Ascending aorta (tissue), 2 donors: ENCODE data around the gene MLYCD. TPM values are rescaled to one million over a fixed set of nuclear protein-coding genes. Genes with fewer than 3 reads are reported as not detected.

Source experiments
- DNase-seq, 2 donors: peaks; one replicate each; pipeline ENCODE4 v3.0.0-alpha.2; 2019; ENCODE audit warnings: low spot score in 2 of 2
- H3K27ac ChIP-seq, 2 donors: fragments of 200-600 bp; sonication (generic); one replicate each; pipeline ENCODE4 v1.5.1; 2016 to 2017; ENCODE audit warnings: mild to moderate bottlenecking in 1 of 2
- H3K27me3 ChIP-seq: fragments of 200-600 bp; sonication (generic); one replicate; pipeline ENCODE4 v1.5.1; 2017
- H3K36me3 ChIP-seq, 2 donors: fragments of 200-600 bp; sonication (generic); one replicate each; pipeline ENCODE4 v1.5.1; 2016
- H3K4me1 ChIP-seq, 2 donors: fragments of 200-600 bp; sonication (generic); one replicate each; pipeline ENCODE4 v1.5.1; 2016 to 2017; ENCODE audit warnings: mild to moderate bottlenecking in 1 of 2
- H3K4me3 ChIP-seq, 2 donors: fragments of 200-600 bp; sonication (generic); one replicate each; pipeline ENCODE4 v1.5.1; 2016 to 2017; ENCODE audit warnings: mild to moderate bottlenecking in 1 of 2
- H3K9me3 ChIP-seq, 2 donors: fragments of 200-600 bp; sonication (generic); one replicate each; pipeline ENCODE4 v1.5.1; 2016
- intact Hi-C: fragments of 100-400 bp; cut with DNase I; formaldehyde crosslinking; loops from one replicate; pipeline ENCODE4 v1.15.1; 2023
- total RNA-seq: library from RNA; depleted of rRNA; stranded (reverse); fragments of >200 nt; gene quantifications from one replicate; pipeline ENCODE4 v1.1.0, GENCODE V29; 2016
- TF ChIP-seq, protein P1 (sequence below), 3 experiments: fragments of 200-600 bp in 2 of 3; fragments of 450-650 bp in 1 of 3; sonication (generic) in 2 of 3; IDR thresholded peaks; one replicate each; pipeline ENCODE4 v1.5.1; 2016 to 2019; ENCODE audit warnings: antibody characterized with exemption in 3 of 3, mild to moderate bottlenecking in 1 of 3, moderate library complexity in 1 of 3

MLYCD gene
- total RNA-seq, 1 donor from 2014 or later, result 13.4 TPM

DNA sequence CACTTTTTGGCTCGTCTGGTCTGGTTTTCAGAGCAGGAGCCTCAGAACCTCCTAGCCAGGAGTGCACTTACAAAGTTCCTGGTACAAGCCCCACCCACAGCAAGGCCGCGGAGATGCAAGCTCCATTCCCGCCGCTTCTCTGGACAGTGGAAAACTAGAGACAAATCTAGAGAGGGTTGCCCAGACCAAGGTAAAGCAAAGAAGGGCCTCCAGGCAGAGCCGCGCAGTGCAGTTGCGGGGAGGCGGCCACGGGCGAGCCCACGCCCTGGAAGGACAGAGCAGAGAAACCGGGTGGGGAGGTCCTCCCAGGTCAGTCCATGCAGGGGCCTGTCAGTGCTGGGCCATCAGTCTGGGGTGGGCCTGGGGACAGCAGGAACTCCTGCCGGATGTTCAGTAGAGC, 43.2 kb downstream of the MLYCD start:
- intact Hi-C loops, result no loop called here
- H3K4me3 ChIP-seq, result no peak overlapping the region
- TF ChIP-seq, protein P1, sequence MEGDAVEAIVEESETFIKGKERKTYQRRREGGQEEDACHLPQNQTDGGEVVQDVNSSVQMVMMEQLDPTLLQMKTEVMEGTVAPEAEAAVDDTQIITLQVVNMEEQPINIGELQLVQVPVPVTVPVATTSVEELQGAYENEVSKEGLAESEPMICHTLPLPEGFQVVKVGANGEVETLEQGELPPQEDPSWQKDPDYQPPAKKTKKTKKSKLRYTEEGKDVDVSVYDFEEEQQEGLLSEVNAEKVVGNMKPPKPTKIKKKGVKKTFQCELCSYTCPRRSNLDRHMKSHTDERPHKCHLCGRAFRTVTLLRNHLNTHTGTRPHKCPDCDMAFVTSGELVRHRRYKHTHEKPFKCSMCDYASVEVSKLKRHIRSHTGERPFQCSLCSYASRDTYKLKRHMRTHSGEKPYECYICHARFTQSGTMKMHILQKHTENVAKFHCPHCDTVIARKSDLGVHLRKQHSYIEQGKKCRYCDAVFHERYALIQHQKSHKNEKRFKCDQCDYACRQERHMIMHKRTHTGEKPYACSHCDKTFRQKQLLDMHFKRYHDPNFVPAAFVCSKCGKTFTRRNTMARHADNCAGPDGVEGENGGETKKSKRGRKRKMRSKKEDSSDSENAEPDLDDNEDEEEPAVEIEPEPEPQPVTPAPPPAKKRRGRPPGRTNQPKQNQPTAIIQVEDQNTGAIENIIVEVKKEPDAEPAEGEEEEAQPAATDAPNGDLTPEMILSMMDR (IDR thresholded peaks at IDR 0.05), result no peak
- H3K27ac ChIP-seq, result no peak overlapping the region
- no peaks in the 10 kb centered on the region for H3K4me1 ChIP-seq
- H3K36me3 ChIP-seq, result no peaks in the 10 kb centered on the region
- H3K9me3 ChIP-seq, result no peaks in the 10 kb centered on the region
- H3K27me3 ChIP-seq, result no peaks in the 10 kb centered on the region
- DNase-seq, result no peak

DNA sequence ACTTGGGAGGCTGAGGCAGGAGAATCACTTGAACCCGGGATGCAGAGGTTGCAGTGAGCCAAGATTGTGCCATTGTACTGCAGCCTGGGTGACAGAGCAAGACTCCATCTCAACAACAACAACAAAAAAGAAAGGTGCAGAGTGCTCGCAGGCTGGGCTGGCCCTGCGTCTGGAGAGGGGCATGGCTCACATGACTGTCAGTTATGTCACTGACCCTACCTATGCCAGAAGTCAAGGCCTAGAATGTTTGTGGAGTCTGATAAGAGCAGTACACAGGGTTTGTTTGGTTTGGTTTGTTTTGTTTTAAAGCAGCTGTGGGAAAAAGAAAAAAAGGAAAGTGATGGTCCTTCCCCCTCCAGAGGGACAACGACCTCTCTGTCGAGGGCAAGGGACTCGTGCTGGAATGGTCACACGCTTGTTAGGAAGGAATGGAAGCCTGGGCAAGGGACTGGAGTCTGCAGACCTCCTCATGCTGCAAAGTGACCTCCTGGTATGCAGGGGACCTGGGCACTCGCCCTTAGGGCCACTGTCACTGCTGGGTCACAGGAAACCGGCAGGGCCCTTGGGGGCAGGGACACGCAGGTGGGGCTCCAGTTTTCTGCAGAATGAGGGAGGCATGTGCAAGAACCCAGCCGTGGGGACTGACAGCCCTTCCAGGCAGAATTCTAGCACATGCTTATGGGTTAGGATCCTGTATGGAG, 44.0 kb downstream of the MLYCD start:
- no peak for DNase-seq
- H3K36me3 ChIP-seq, result no peaks in the 10 kb centered on the region
- intact Hi-C loops, result no loop called here
- no peaks in the 10 kb centered on the region for H3K4me1 ChIP-seq
- H3K9me3 ChIP-seq, result no peaks in the 10 kb centered on the region
- TF ChIP-seq, protein P1 (IDR thresholded peaks at IDR 0.05), result no peak
- H3K4me3 ChIP-seq, result no peak overlapping the region
- no peak overlapping the region for H3K27ac ChIP-seq
- H3K27me3 ChIP-seq, result no peaks in the 10 kb centered on the region

DNA sequence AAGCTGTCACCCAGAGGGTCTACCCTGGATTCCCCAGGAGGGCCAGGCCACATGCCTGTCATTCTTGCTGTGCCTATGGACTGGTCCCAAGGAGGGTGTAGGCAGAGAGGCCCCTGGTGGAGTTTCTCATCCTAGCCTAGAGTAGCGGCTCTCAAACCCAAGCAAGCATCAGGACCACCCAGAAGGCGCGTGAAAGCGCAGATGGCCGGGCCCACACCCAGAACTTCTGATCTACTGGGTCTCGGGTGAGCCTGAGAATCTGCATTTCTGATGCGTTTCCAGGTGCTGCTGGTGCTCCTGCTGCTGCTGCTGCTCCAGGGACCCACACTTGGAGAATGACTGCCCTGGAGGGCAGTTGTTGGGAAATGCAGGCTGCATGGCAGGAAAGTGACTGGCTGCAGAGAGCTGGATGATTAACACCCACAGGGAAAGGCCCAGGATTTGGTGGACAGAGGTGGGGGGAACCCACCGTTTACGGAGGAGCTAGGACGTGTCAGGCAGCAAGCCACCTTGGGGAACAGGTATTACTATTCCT, 44.7 kb downstream of the MLYCD start:
- TF ChIP-seq, protein P1 (IDR thresholded peaks at IDR 0.05), result no peak
- Histone ChIP-seq H3K27me3 (no peaks in the 10 kb centered on the region), H3K4me3 (no peak overlapping the region), H3K9me3 (no peaks in the 10 kb centered on the region), H3K36me3 (no peaks in the 10 kb centered on the region), H3K27ac (no peak overlapping the region), H3K4me1 (no peaks in the 10 kb centered on the region)
- no peak for DNase-seq
- intact Hi-C loops, result no loop called here

DNA sequence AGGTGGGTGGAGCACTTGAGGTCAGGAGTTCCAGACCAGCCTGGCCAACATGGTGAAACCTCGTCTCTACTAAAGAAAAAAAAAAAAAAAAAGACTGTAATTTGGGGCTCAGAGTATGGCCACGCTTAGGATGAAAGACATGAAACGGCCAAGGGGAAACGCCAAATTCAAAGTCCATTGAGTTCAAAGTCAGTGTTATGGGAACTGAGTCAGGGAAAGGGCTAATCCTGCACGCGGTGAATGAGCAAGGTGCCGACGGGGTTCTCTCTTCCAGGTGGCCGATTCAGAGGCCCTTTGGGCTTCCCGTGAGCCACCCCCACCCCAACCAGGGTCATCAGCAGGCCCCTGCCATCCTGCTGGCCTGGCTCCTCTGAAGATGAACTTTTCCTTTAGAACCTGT, 46.7 kb downstream of the MLYCD start:
- Histone ChIP-seq H3K27me3 (no peaks in the 10 kb centered on the region), H3K9me3 (no peaks in the 10 kb centered on the region), H3K27ac (no peak overlapping the region), H3K4me1 (no peaks in the 10 kb centered on the region), H3K36me3 (no peaks in the 10 kb centered on the region), H3K4me3 (no peak overlapping the region)
- no peak for DNase-seq
- TF ChIP-seq, protein P1 (IDR thresholded peaks at IDR 0.05), result no peak
- intact Hi-C loops, result no loop called here

DNA sequence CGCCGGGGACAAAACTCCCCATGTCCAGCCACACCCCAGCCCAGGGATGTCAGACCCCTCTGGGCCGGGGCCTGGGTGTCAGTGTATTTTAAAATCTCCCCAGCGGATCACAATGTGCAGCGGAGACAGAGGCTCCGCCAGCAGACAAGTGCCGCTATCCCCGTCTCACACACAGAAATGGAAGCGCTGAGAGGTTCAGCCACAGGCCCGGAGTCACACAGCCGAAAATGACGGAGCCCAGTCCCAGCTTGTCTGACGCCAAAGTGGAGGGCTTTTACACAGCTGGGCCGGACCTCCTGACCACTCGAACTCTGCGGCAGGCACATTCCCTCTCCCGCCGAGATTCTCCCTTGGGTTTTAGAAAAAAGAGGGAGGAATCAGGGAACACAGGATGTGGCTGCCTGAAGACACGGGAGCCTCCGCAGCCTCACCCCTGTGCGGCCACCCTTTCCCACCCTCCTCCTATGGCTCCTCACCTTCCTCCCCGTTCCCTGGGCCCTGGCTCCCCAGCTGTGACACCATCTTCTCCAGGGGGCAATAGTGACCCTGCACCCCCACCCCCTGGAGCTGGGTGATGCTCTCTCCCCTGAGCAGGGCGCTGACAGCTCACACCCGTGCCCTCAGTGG, 47.4 kb downstream of the MLYCD start:
- Histone ChIP-seq H3K36me3 (no peaks in the 10 kb centered on the region), H3K4me3 (no peak overlapping the region), H3K27ac (no peak overlapping the region), H3K4me1 (no peaks in the 10 kb centered on the region), H3K9me3 (no peaks in the 10 kb centered on the region), H3K27me3 (no peaks in the 10 kb centered on the region)
- intact Hi-C loops, result no loop called here
- TF ChIP-seq, protein P1 (IDR thresholded peaks at IDR 0.05), result no peak
- no peak for DNase-seq
